Cardiac muscle cell (in vitro differentiated cells and primary cell): ENCODE data around the gene NECTIN1. TPM values are rescaled to one million over a fixed set of nuclear protein-coding genes. Genes with fewer than 3 reads are reported as not detected.

Experiments
- DNase-seq, 2 donors: peaks; one replicate each; pipeline versions ENCODE4 v3.0.0 to v3.0.0-alpha.2; 2010 to 2017; ENCODE audit warnings: low read depth in 1 of 2, low spot score in 1 of 2
- H3K27ac ChIP-seq: fragments of 200-600 bp; sonication (generic); 2 replicates; pipeline ENCODE4 v1.5.1; 2016
- H3K27me3 ChIP-seq: fragments of 200-600 bp; sonication (generic); 2 replicates; pipeline ENCODE4 v1.6.0; 2016; ENCODE audit warnings: control low read depth
- H3K36me3 ChIP-seq: fragments of 200-600 bp; sonication (generic); 2 replicates; pipeline ENCODE4 v1.5.1; 2016; ENCODE audit warnings: control low read depth
- H3K4me1 ChIP-seq: fragments of 200-600 bp; sonication (generic); 2 replicates; pipeline ENCODE4 v1.8.1; 2017; ENCODE audit warnings: low read depth, mild to moderate bottlenecking, mixed run types
- H3K4me3 ChIP-seq: fragments of 200-600 bp; sonication (generic); 2 replicates; pipeline ENCODE4 v1.5.1; 2016; ENCODE audit warnings: mild to moderate bottlenecking
- H3K9me3 ChIP-seq: fragments of 200-600 bp; sonication (generic); 2 replicates; pipeline ENCODE4 v1.5.1; 2017; ENCODE audit warnings: low read depth, mild to moderate bottlenecking, control low read depth
- polyA plus RNA-seq: library from polyadenylated mRNA; unstranded; fragments of >200 nt; fragmentation: Nextera tagmentation; extraction: Ambion mirVana; gene quantifications from 2 replicates; pipeline ENCODE4 v1.2.1, GENCODE V29; 2016
- total RNA-seq: library from RNA; depleted of rRNA; stranded (reverse); fragments of >200 nt; gene quantifications from 2 replicates; pipeline ENCODE4 v1.2.3, GENCODE V29; 2016
- TF ChIP-seq, protein P1 (sequence below): IDR thresholded peaks from 2 replicates; pipeline ENCODE4 v1.5.1; 2012; ENCODE audit warnings: low read depth, mild to moderate bottlenecking, low read length

The NECTIN1 gene
- total and polyA plus RNA-seq, 2 experiments from 2014 or later, result 5.2 to 9.1 TPM

DNA sequence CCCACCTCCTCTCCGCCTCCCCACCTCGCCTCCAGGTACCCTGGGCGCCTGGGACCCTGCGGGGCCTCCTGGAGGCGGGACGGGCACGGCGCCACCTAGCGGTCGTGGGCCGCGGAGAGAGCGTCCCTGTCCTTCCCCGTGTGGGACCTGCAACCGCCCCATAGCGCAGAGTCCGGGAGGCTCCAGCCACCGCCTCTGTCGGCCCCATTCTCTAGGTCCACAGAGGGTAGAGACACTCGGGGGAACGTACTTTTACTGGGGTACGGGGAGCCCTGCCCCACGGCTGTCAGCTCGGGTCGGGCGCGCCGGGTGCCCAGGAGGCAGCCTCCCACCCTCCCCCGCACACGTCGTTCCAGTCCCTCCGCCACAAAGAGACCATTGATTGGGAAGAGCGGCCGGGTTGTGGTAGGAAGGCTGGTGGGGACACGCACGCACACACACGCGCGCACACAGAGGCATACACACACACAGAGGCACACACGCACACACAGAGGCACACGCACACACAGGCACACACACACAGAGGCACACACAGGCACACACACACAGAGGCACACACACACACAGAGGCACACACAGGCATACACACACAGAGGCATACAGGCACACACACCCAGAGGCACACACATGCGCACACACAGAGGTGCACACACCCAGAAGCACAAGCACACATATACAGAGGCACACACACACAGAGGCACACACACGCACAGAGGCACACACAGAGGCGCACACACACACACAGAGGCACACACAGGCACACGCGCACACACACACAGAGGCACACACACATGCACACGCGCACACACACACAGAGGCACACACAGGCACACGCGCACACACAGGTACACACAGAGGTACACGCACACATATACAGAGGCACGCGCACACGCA lies 12.6 kb upstream of the NECTIN1 start:
- H3K36me3 ChIP-seq, result no peaks in the 10 kb centered on the region
- peaks cover 5% of the 10 kb centered on the region for H3K4me1 ChIP-seq
- no peak overlapping the region for H3K27ac ChIP-seq
- peak overlapping the region; percentile 24 for H3K4me3 ChIP-seq
- H3K27me3 ChIP-seq, result no peaks in the 10 kb centered on the region
- TF ChIP-seq, protein P1, sequence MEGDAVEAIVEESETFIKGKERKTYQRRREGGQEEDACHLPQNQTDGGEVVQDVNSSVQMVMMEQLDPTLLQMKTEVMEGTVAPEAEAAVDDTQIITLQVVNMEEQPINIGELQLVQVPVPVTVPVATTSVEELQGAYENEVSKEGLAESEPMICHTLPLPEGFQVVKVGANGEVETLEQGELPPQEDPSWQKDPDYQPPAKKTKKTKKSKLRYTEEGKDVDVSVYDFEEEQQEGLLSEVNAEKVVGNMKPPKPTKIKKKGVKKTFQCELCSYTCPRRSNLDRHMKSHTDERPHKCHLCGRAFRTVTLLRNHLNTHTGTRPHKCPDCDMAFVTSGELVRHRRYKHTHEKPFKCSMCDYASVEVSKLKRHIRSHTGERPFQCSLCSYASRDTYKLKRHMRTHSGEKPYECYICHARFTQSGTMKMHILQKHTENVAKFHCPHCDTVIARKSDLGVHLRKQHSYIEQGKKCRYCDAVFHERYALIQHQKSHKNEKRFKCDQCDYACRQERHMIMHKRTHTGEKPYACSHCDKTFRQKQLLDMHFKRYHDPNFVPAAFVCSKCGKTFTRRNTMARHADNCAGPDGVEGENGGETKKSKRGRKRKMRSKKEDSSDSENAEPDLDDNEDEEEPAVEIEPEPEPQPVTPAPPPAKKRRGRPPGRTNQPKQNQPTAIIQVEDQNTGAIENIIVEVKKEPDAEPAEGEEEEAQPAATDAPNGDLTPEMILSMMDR, result peak; percentile 79
- DNase-seq, result peak; percentile 34 to 71
- no peaks in the 10 kb centered on the region for H3K9me3 ChIP-seq

DNA sequence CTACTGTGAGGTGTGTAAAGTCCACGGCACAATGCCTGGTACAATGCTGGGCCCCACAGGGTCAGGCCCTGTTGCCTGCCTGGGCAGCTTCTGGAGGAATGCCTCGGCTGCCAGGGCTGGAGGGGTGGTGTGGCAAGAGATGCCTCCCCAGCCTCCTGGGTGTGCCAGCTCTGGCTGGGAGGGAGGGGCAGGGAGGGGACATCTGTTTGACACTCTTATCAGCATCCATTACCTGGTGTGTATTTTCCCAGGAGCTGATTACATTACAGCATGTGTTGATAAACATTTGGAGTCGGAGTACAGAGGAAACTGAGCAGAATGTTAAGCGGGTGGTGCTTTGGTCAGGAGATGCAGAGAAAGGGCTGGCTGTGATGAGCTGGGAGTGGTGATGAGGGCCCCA lies 11.0 kb upstream of the NECTIN1 start:
- Histone ChIP-seq H3K36me3 (no peaks in the 10 kb centered on the region), H3K27me3 (no peaks in the 10 kb centered on the region), H3K4me3 (no peak overlapping the region), H3K9me3 (no peaks in the 10 kb centered on the region), H3K27ac (no peak overlapping the region), H3K4me1 (peaks cover 5% of the 10 kb centered on the region)
- TF ChIP-seq, protein P1, result no peak
- DNase-seq, result no peak

DNA sequence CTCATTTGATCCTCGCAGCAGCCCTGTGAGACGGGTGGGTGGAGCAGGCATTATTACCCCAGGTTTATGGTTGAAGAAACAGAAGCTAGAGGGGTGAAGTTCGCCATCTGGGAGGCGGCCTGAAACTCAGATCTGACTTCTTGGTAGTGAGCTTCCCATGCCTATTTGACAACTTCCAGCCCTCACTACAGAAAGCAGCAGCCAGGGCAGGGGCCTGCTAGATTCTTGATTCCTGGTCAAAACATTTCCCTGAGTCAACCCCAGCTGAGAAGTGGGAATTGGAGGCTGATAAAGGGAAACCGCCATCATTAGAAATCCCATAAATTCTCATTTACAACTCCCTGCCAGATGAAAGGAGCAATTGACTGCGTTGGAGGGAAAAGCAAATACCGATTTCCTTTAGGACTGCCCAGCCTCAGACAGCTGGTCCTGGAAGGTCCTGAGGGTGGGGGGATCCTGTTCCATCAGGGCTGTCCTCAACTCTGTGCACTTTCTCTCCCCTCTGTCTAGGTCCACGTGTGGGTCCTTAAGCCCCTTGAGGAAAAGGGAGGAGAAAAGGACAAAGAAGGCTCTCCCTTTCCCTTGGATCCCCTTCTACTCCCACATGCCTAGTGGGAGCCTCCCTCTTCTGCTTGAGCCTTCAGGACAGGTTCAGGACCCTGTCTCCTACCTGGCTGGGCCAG lies 10.2 kb upstream of the NECTIN1 start:
- no peak overlapping the region for H3K27ac ChIP-seq
- TF ChIP-seq, protein P1, result no peak
- no peaks in the 10 kb centered on the region for H3K27me3 ChIP-seq
- no peak for DNase-seq
- no peak overlapping the region for H3K4me3 ChIP-seq
- H3K36me3 ChIP-seq, result no peaks in the 10 kb centered on the region
- H3K9me3 ChIP-seq, result no peaks in the 10 kb centered on the region
- H3K4me1 ChIP-seq, result peaks cover 5% of the 10 kb centered on the region

DNA sequence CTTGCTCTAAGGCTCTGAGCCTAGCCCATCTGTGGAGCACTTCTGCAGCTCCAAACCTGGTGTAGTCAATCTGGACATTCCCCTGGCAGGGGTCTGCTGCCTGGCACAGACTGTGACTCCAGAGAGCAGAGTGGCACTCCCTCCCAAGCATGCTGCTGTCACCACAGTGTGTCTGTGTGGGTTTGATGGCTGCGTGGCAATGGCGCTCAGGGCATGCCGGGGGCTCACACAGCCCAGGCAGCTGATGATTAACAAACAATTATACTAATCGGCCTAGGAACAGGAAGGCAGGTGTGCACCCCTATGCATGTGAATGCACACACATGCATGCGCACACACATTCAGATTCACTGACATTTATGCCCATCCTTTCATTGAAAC lies 9.0 kb upstream of the NECTIN1 start:
- Histone ChIP-seq H3K9me3 (no peaks in the 10 kb centered on the region), H3K36me3 (no peaks in the 10 kb centered on the region), H3K4me1 (peaks cover 5% of the 10 kb centered on the region), H3K27me3 (no peaks in the 10 kb centered on the region), H3K4me3 (no peak overlapping the region), H3K27ac (no peak overlapping the region)
- TF ChIP-seq, protein P1, result no peak
- no peak for DNase-seq

DNA sequence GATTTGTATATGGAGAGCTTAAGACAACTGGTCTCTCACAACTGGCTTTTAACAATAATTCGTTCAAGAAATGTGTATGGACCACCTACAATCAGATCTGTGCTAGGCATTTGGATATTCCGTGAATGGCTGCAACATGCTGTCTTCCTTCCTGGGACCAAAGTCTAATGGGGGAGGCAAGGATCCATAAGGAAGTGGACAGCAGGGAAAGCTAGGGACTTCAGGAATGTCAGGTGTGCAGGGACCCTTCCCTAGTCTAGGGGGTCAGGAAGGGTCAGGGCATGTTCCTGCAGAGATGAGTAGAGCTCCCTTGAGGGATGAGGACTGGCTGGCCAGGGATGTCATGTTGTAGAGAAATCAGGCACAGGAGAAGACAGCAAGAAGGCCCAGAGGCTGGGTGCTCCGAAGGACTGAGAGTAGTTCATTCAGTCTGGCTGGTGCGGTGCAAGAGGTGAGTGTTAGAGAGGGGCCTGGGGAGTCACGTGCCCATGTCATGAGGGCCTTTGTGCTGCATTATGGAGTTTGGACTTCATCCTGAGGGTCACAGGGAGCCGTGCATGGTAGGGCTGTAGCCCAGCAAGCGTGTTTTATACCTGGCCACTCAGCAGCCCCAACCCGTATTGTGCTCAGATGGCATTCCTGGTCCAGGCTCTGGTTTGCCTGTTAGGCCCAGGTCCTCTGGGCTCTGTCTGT lies 8.5 kb upstream of the NECTIN1 start:
- no peaks in the 10 kb centered on the region for H3K9me3 ChIP-seq
- no peaks in the 10 kb centered on the region for H3K36me3 ChIP-seq
- DNase-seq, result no peak
- no peak overlapping the region for H3K4me3 ChIP-seq
- H3K27me3 ChIP-seq, result no peaks in the 10 kb centered on the region
- no peak overlapping the region for H3K27ac ChIP-seq
- TF ChIP-seq, protein P1, result no peak
- H3K4me1 ChIP-seq, result peaks cover 5% of the 10 kb centered on the region
